ENCODE measurements around the gene PAM.
"Not testable (repeated sequence)": the region's sequence is repeated elsewhere in the genome, so short reads cannot be mapped to it uniquely, and the experiment has no call there.

The PAM gene

GRCh38 chr5:102956599-102956998 lies 201.5 kb downstream of the PAM start:
- no peak for DNase-seq

- DNase-seq = no peak
These were observed 202.0 kb downstream of the PAM start for GRCh38 chr5:102957141-102957540.

GRCh38 chr5:102958481-102959011 lies 203.4 kb downstream of the PAM start:
- DNase-seq = no peak

GRCh38 chr5:102959055-102959454 lies 203.9 kb downstream of the PAM start:
- no peak for DNase-seq

GRCh38 chr5:102961671-102962070 lies 206.6 kb downstream of the PAM start:
- no peak for DNase-seq

GRCh38 chr5:102965653-102966052 lies 210.5 kb downstream of the PAM start:
- DNase-seq = no peak

GRCh38 chr5:102969641-102970040 lies 214.5 kb downstream of the PAM start:
- no peak for DNase-seq

- DNase-seq = no peak
These were observed 216.7 kb downstream of the PAM start for GRCh38 chr5:102971676-102972293.

GRCh38 chr5:102974177-102974576 lies 219.1 kb downstream of the PAM start:
- DNase-seq = no peak

- DNase-seq = no peak
These were observed 219.9 kb downstream of the PAM start for GRCh38 chr5:102975045-102975444.

GRCh38 chr5:102975457-102976182 lies 220.5 kb downstream of the PAM start:
- DNase-seq = no peak

- no peak for DNase-seq
These were observed 227.0 kb downstream of the PAM start for GRCh38 chr5:102981957-102982635.

GRCh38 chr5:102986074-102986473 lies 231.0 kb downstream of the PAM start:
- no peak for DNase-seq

GRCh38 chr5:102988459-102988858 lies 233.4 kb downstream of the PAM start:
- DNase-seq = no peak

GRCh38 chr5:102991802-102992201 lies 236.7 kb downstream of the PAM start:
- no peak for DNase-seq

GRCh38 chr5:102996011-102996575 lies 241.0 kb downstream of the PAM start:
- no peak for DNase-seq

GRCh38 chr5:102998224-102998623 lies 243.1 kb downstream of the PAM start:
- no peak for DNase-seq

GRCh38 chr5:102999191-102999590 lies 244.1 kb downstream of the PAM start:
- DNase-seq = no peak

- not testable (repeated sequence) for DNase-seq
These were observed 244.5 kb downstream of the PAM start for GRCh38 chr5:102999621-103000020.

- DNase-seq = no peak
These were observed 245.0 kb downstream of the PAM start for GRCh38 chr5:103000089-103000488.

- DNase-seq = no peak
These were observed 248.8 kb downstream of the PAM start for GRCh38 chr5:103003872-103004271.

- DNase-seq = no peak
These were observed 250.2 kb downstream of the PAM start for GRCh38 chr5:103005276-103005675.

GRCh38 chr5:103006921-103007320 lies 251.8 kb downstream of the PAM start:
- DNase-seq = no peak

- DNase-seq = no peak
These were observed 255.1 kb downstream of the PAM start for GRCh38 chr5:103010168-103010567.

All from activated CD4-positive, alpha-beta T cell treated with anti-CD3 and anti-CD28 coated beads for 48 hours (primary cell).